Tibial nerve (tissue), 4 donors: ENCODE data around the gene RIPOR1. TPM values are rescaled to one million over a fixed set of nuclear protein-coding genes. Genes with fewer than 3 reads are reported as not detected.
A peak's percentile ranks its signal among the peaks of the same experiment; 100 is the strongest.

Experiments
- DNase-seq, 2 donors: peaks; one replicate each; pipeline ENCODE4 v3.0.0-alpha.2; 2019; ENCODE audit warnings: low spot score in 2 of 2
- H3K27ac ChIP-seq, 4 donors: fragments of 200-600 bp; sonication (generic) in 3 of 4; one replicate each; pipeline ENCODE4 v1.5.1; 2017 to 2019; ENCODE audit warnings: mild to moderate bottlenecking in 1 of 4
- H3K27me3 ChIP-seq, 2 donors: fragments of 200-600 bp; sonication (generic) in 1 of 2; one replicate each; pipeline versions ENCODE4 v1.5.1 to v1.6.0; 2017 to 2019
- H3K36me3 ChIP-seq, 3 donors: fragments of 200-600 bp; sonication (generic); one replicate each; pipeline ENCODE4 v1.5.1; 2018 to 2019
- H3K4me1 ChIP-seq, 4 donors: fragments of 200-600 bp; sonication (generic) in 3 of 4; one replicate each; pipeline ENCODE4 v1.5.1; 2017 to 2019
- H3K4me3 ChIP-seq, 4 donors: fragments of 200-600 bp; sonication (generic) in 3 of 4; one replicate each; pipeline ENCODE4 v1.5.1; 2017 to 2019; ENCODE audit warnings: mild to moderate bottlenecking in 1 of 4, moderate library complexity in 1 of 4
- H3K9me3 ChIP-seq, 4 donors: fragments of 200-600 bp; sonication (generic) in 3 of 4; one replicate each; pipeline ENCODE4 v1.5.1; 2017 to 2019
- CTCF ChIP-seq, 5 experiments: fragments of 200-600 bp in 3 of 5; fragments of 450-650 bp in 2 of 5; sonication (generic) in 3 of 5; IDR thresholded peaks; one replicate each; pipeline ENCODE4 v1.5.1; 2016 to 2019; ENCODE audit warnings: antibody characterized with exemption in 5 of 5, mild to moderate bottlenecking in 3 of 5, moderate library complexity in 2 of 5
- EP300 ChIP-seq, 2 donors: sonication (generic); formaldehyde crosslinking; IDR thresholded peaks; one replicate each; pipeline ENCODE4 v1.6.1; 2017; ENCODE audit warnings: antibody characterized with exemption in 2 of 2, mild to moderate bottlenecking in 1 of 2
- POLR2A ChIP-seq, 2 donors: fragments of 450-650 bp; IDR thresholded peaks; one replicate each; pipeline ENCODE4 v1.6.1; 2017; ENCODE audit warnings: antibody characterized with exemption in 2 of 2, mild to moderate bottlenecking in 2 of 2, moderate library complexity in 2 of 2
- WGBS, 2 donors: methylation state at CpG; one replicate each; pipeline ENCODE4 v1.1.5; 2018; 5-methylcytosine and 5-hydroxymethylcytosine counted together
- total RNA-seq, 4 donors: library from RNA; depleted of rRNA; stranded (reverse); fragments of >200 nt; gene quantifications; one replicate each; pipeline ENCODE4 v1.1.0, GENCODE V29; 2016

The RIPOR1 gene, protein sequence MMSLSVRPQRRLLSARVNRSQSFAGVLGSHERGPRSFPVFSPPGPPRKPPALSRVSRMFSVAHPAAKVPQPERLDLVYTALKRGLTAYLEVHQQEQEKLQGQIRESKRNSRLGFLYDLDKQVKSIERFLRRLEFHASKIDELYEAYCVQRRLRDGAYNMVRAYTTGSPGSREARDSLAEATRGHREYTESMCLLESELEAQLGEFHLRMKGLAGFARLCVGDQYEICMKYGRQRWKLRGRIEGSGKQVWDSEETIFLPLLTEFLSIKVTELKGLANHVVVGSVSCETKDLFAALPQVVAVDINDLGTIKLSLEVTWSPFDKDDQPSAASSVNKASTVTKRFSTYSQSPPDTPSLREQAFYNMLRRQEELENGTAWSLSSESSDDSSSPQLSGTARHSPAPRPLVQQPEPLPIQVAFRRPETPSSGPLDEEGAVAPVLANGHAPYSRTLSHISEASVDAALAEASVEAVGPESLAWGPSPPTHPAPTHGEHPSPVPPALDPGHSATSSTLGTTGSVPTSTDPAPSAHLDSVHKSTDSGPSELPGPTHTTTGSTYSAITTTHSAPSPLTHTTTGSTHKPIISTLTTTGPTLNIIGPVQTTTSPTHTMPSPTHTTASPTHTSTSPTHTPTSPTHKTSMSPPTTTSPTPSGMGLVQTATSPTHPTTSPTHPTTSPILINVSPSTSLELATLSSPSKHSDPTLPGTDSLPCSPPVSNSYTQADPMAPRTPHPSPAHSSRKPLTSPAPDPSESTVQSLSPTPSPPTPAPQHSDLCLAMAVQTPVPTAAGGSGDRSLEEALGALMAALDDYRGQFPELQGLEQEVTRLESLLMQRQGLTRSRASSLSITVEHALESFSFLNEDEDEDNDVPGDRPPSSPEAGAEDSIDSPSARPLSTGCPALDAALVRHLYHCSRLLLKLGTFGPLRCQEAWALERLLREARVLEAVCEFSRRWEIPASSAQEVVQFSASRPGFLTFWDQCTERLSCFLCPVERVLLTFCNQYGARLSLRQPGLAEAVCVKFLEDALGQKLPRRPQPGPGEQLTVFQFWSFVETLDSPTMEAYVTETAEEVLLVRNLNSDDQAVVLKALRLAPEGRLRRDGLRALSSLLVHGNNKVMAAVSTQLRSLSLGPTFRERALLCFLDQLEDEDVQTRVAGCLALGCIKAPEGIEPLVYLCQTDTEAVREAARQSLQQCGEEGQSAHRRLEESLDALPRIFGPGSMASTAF
- 100 to 1,000 TPM in 2 of 4 donors, 10 to 100 TPM in 2; 50.6 to 112 (median 85.1) TPM for total RNA-seq

DNA sequence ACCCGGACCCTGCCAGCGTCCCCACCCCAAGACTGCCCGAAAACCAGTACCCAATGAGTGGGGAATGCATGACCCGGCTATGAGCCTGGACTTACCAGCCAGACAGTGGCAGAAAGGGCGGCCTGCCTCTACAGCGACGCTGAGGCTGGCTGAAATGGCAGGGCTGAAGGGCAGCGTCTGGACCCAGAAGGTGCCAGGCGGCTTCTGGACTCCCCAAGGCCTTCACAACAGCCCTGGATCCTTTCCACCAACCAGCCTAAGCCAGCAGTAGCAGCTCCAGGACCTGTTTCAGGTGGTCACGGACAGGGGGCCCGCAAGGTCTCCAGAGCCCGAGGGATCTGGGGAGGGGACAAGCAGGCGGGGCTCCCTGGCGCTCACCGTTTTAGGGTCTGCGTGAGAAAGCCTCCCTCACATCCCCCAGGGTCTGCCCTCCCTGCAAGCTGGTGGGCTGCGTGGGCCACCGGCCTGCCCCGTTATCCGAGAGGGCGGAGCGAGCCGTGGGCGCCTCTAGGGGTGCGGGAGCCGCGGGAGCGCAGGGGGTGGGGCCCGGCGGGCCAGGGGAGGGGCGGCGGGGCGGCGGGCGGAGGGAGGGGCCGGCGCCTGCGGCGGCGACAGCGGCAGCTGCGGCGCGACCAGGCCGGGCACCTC, at the start of gene RIPOR1:
RIPOR1 (plus strand) TSS at position 608 of the 648 bp plus-strand sequence. CDS start 9,618 bp downstream, outside the sequence.
- H3K27me3 ChIP-seq = no peaks in the 10 kb centered on the region
- no peaks in the 10 kb centered on the region for H3K36me3 ChIP-seq
- WGBS, 2 donors = 19 to 66% methylated on average over 5 to 32 of the region's 45 CpGs
- H3K4me3 ChIP-seq = peak within 1 kb of the TSS; percentile 78 to 100 (median 88)
- DNase-seq = no peak
- TF ChIP-seq POLR2A (IDR thresholded peaks at IDR 0.05) (no peak), EP300 (IDR thresholded peaks at IDR 0.05) (peak in 1 of 2 donors; percentile 4)
- H3K27ac ChIP-seq = peak within 1 kb of the TSS; percentile 91 to 94 (median 92)
- peaks cover 0 to 40% (median 21%) of the 10 kb centered on the region in 4 donors for H3K4me1 ChIP-seq
- no peaks in the 10 kb centered on the region for H3K9me3 ChIP-seq

DNA sequence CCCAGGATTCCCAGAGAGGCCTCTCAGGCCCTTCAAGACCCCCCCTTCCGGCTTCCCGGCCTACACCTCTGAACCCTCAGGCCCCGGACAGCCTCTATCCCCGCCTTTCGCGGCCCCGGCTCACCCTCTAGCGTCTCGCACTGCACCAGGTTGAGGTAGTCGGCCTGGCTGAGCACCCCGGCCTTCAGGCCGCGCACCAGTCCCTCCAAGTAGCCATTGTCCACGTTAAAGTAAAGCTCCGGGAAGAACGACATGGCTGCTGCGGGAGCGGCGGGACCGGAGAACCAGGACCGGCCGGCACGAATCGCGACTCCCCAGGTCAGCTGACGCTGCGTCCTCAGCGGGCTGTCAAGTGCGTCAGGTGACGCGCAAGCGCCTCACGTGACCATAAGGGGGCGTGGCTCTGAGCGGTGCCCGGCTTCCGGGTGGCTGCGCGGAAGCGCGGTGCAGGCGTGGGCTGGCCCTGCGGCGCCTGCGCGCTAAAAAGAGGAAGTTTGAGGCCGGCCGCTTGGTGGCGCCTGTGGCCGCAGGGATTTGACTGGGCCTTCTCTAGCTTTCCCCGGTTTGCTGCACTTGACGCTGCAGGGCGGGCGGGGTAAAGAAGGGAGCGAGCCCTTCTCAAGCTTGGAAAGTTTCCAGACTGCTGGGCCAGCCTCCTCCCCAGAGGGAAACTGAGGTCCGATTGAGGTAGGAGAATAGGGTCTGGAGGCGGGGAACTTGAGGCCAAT, 47.6 kb upstream of the RIPOR1 start, which contains the start of gene ATP6V0D1:
ATP6V0D1 (minus strand) TSS at position 325 of the 728 bp plus-strand sequence; CDS start at position 254, 71 bp downstream.
- Histone ChIP-seq H3K4me1 (peaks cover 0 to 52% (median 23%) of the 10 kb centered on the region in 4 donors), H3K27ac (peak within 1 kb of the TSS; percentile 82 to 94 (median 90)), H3K4me3 (peak within 1 kb of the TSS; percentile 87 to 97 (median 90)), H3K9me3 (no peaks in the 10 kb centered on the region), H3K27me3 (no peaks in the 10 kb centered on the region), H3K36me3 (peaks cover 0 to 16% (median 0%) of the 10 kb centered on the region in 3 donors)
- TF ChIP-seq POLR2A (IDR thresholded peaks at IDR 0.05) (peak; percentile 55 to 84), EP300 (IDR thresholded peaks at IDR 0.05) (peak; percentile 94 to 99), CTCF (IDR thresholded peaks at IDR 0.05) (peak; percentile 86 to 98 (median 96))
- peak; percentile 97 to 98 for DNase-seq
- WGBS, 2 donors = 0 to 1% methylated on average over 45 to 47 of the region's 57 CpGs

DNA sequence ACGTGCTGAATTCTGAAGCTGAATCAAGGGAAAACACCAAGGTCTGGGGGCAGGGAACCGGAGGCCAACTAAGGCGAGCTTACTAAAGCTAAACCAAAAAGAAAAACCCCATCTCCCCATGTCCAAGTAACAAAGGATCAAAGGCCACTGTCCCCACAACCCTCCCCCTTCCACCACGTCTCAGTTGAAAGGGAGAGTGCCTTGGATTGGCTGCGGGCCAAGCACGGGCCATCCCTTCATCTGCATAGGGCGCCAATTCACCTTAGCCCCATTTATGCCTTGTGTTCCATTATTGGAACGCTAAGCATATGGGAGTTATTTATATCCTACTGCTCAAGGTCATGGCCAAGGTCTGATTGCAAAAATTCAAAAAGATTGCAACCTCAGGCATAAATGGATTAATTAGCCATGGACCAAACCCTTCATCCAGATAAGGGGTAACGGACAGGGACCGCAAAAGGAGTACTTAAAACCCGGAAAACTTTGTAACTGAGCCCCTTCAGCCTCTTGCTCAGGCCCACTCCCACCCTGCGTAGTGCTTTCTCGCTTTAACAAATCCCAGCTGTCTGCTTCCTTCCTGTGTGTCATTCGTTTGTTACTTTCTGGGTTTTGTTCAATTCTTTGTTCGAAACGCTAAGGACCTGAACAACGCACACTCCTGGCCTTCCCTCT, 46.9 kb upstream of the RIPOR1 start:
- TF ChIP-seq EP300 (IDR thresholded peaks at IDR 0.05) (no peak), CTCF (IDR thresholded peaks at IDR 0.05) (no peak), POLR2A (IDR thresholded peaks at IDR 0.05) (no peak)
- Histone ChIP-seq H3K4me3 (peak overlapping the region; percentile 87 to 97 (median 90)), H3K27me3 (no peaks in the 10 kb centered on the region), H3K4me1 (peaks cover 0 to 48% (median 23%) of the 10 kb centered on the region in 4 donors), H3K9me3 (no peaks in the 10 kb centered on the region), H3K36me3 (peaks cover 0 to 19% (median 0%) of the 10 kb centered on the region in 3 donors), H3K27ac (peak overlapping the region; percentile 49 to 94 (median 90))
- peak in 1 of 2 donors; percentile 33 for DNase-seq
- WGBS, 2 donors = 9 to 16% methylated on average over 17 of the region's 17 CpGs

- DNase-seq = no peak
- no peak for TF ChIP-seq CTCF (IDR thresholded peaks at IDR 0.05)
- no peak for TF ChIP-seq POLR2A (IDR thresholded peaks at IDR 0.05)
- no peak for TF ChIP-seq EP300 (IDR thresholded peaks at IDR 0.05)
- WGBS, 2 donors = 70 to 78% methylated on average over 23 to 25 of the region's 25 CpGs
- Histone ChIP-seq H3K9me3 (no peaks in the 10 kb centered on the region), H3K27ac (peak overlapping the region in 3 of 4 donors; percentile 88 to 94 (median 91)), H3K36me3 (peaks cover 0 to 19% (median 0%) of the 10 kb centered on the region in 3 donors), H3K4me3 (peak overlapping the region in 3 of 4 donors; percentile 87 to 97 (median 91)), H3K27me3 (no peaks in the 10 kb centered on the region), H3K4me1 (peaks cover 0 to 50% (median 23%) of the 10 kb centered on the region in 4 donors)
Observed at GRCh38 chr16:67482233-67482924, 46.2 kb upstream of the RIPOR1 start.
